T47D (cell line): ENCODE data around the gene KLF16.
"Not testable (repeated sequence)": the region's sequence is repeated elsewhere in the genome, so short reads cannot be mapped to it uniquely, and the experiment has no call there.

Experiments used
- DNase-seq, 2 experiments: peaks; one replicate each; pipeline versions ENCODE4 v3.0.0 to v3.0.0-alpha.2; 2011 to 2012; ENCODE audit warnings: low read depth in 1 of 2, low spot score in 1 of 2
- JUND ChIP-seq: IDR thresholded peaks from 2 replicates; pipeline ENCODE4 v1.6.1; 2012; ENCODE audit warnings: low read depth
- in situ Hi-C: cut with HindIII; loops from 2 replicates; pipeline ENCODE4 v1.10.0; 2016; ENCODE audit warnings: low sequenced_read_pairs, low pct_unique_long_range_greater_than_20kb

The KLF16 gene

GRCh38 chr19:1902923-1903322 lies 39.5 kb upstream of the KLF16 start:
- no peak for DNase-seq
- in situ Hi-C loops = no loop called here
- no peak for TF ChIP-seq JUND

DNA sequence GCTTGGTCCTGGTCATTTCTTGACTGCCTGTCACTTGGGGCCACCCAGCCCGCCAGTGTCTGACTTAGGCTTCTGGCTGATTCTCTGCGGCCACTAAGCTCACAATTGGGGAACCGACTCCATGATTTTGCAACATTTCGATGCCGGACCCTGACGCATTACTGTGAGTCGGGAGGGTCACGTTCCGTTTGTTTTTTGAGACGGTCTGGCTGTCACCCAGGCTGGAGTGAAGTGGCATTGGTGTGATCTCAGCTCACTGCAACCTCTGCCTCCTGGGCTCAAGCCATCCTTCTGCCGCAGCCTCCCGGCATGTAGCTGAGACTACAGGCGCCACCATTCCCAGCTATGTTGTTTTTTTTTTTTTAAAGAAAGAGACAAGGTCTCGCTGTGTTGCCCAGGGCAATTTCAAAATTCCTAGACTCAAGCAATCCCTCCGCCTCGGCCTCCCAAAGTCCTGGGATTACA lies 38.6 kb upstream of the KLF16 start:
- TF ChIP-seq JUND = no peak
- in situ Hi-C loops = no loop called here
- no peak for DNase-seq

DNA sequence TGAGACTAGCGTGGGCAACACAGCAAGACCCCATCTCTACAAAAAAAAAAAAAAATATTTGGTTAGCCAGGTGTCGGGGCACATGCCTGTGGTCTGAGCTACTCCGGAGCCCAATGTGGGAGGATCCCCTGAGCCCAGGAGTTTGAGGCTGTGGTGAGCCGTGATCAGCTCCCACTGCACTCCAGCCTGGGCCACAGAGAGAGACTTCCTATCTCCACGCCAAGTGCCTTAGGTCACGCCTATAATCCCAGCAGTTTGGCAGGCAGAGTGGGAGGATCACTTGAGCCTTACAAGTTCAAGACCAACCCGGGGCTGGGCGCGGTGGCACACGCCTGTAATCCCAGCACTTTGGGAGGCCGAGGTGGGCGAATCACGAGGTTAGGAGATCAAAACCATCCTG lies 33.1 kb upstream of the KLF16 start:
- DNase-seq = no peak
- no peak for TF ChIP-seq JUND
- in situ Hi-C loops = no loop called here

- no peak for DNase-seq
- TF ChIP-seq JUND = no peak
- in situ Hi-C loops = no loop called here
Measured at GRCh38 chr19:1893791-1894190, 30.4 kb upstream of the KLF16 start.

DNA sequence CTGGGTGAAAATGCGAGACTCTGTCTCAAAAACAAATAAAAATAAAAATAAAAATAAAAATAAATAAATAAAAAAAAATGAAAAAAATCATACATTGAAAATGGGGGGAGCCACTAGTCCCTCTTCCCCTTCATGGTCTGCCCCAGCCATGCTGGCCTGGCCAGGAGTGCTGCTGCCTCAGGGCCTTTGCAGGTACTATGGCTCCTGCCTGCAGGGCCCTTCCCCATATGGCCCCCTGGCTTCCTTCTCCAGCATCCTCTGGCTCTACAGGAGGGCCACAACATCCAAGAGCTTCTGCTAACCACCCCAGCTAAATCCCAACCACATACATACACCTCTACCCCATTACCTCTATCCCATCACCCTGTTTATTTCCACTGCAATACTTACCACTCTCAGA lies 26.5 kb upstream of the KLF16 start:
- in situ Hi-C loops = no loop called here
- DNase-seq = no peak
- TF ChIP-seq JUND = no peak

GRCh38 chr19:1888385-1888784 lies 25.0 kb upstream of the KLF16 start:
- no peak for DNase-seq
- in situ Hi-C loops = no loop called here
- no peak for TF ChIP-seq JUND

DNA sequence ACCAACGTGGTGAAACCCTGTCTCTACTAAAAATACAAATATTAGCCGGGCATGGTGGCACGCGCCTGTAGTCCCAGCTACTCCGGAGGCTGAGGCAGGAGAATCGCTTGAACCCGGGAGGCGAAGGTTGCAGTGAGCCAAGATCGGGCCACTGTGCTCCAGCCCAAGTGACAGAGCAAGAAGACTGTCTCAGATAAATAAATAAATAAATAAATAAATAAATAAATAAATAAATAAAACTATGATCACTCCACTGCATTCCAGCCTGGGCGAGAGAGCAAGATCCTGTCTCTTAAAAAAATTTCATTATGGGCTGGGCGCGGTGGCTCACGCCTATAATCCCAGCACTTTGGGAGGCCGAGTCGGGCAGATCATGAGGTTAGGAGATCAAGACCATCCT lies 23.0 kb upstream of the KLF16 start:
- in situ Hi-C loops, DNase-seq: not testable (repeated sequence)

DNA sequence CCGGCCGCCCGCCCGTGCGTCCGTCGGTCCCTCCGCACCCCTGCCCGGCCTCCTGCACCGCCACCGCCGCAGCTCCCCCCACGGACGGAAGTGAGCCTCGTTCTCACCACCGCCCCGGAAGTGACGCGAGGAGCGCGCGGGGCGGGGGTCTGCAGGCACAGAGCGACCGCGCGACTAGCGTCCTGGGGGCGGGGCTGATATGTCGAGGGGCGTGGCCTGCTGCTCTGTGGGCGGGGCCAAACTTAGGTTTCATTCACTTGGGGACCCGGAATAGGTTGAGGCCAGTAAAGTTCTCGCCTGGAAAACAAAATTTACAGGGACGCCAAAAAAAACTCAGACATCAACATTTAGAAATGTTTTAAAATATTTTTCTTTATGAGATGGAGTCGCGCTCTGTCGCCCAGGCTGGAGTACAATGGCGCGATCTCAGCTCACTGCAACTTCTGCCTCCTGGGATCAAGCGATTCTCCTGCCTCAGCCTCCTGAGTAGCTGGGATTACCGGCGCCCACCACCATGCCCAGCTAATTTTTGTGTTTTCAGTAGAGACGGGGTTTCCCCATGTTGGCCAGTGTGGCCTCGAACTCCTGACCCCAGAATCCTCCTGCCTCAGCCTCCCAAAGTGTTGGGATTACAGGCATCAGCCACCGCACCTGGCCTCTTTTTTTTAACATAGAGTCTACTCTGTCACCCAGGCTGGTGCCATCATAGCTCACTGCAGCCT lies 22.2 kb upstream of the KLF16 start, which contains the start of gene ABHD17A:
Gene ABHD17A, minus strand, starts transcription at position 99 of the 722 bp plus-strand sequence. CDS start 3,930 bp downstream, outside the sequence.
- in situ Hi-C loops = not testable (repeated sequence)
- DNase-seq = peak; percentile 83 to 93

- no peak for TF ChIP-seq JUND
- DNase-seq = no peak
- in situ Hi-C loops = no loop called here
Measured at GRCh38 chr19:1884719-1885334, 21.4 kb upstream of the KLF16 start.

- DNase-seq = peak; percentile 32 to 37
Measured at GRCh38 chr19:1884291-1884718, 20.9 kb upstream of the KLF16 start.

GRCh38 chr19:1883784-1884183 lies 20.4 kb upstream of the KLF16 start:
- DNase-seq = no peak
- no peak for TF ChIP-seq JUND
- in situ Hi-C loops = no loop called here

More at GRCh38 chr19:1884291-1884718, 20.9 kb upstream of the KLF16 start:
- in situ Hi-C loops = no loop called here
- no peak for TF ChIP-seq JUND

GRCh38 chr19:1882786-1883692 lies 19.7 kb upstream of the KLF16 start:
- TF ChIP-seq JUND = no peak
- no peak for DNase-seq
- in situ Hi-C loops = no loop called here

GRCh38 chr19:1882089-1882785 lies 18.9 kb upstream of the KLF16 start:
- in situ Hi-C loops = no loop called here
- no peak for DNase-seq
- no peak for TF ChIP-seq JUND

GRCh38 chr19:1881393-1882088 lies 18.2 kb upstream of the KLF16 start:
- DNase-seq, in situ Hi-C loops: not testable (repeated sequence)
